GM19023 (cell line): ENCODE results near the gene SERINC5.

Source experiments
- ATAC-seq: cut with Tn5 transposase; IDR thresholded peaks from one replicate; pipeline ENCODE4 v1.9.1; 2021; ENCODE audit warnings: mild to moderate bottlenecking, moderate library complexity; ENCODE audit not compliant: unreplicated experiment

The SERINC5 gene

DNA sequence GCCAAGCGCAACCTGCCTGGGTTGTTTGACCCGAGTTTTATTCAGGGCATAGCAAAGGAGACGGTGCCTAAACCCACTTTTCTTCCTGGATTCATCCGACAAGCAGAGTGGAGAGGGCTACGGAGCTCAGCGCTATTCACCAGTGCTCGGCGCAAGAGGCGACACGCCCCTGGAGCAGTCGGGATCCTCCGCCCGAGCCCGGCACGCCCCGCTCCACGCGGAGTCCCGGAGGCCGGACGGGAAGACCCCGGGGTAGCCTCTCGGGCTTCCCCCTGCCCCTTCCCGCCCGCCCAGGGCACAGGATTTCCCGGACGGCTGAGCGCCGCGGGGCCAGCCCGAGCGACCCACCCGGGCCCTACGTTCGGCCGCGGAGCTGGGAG lies 427 bp downstream of the SERINC5 start:
- peak; percentile 34 for ATAC-seq

DNA sequence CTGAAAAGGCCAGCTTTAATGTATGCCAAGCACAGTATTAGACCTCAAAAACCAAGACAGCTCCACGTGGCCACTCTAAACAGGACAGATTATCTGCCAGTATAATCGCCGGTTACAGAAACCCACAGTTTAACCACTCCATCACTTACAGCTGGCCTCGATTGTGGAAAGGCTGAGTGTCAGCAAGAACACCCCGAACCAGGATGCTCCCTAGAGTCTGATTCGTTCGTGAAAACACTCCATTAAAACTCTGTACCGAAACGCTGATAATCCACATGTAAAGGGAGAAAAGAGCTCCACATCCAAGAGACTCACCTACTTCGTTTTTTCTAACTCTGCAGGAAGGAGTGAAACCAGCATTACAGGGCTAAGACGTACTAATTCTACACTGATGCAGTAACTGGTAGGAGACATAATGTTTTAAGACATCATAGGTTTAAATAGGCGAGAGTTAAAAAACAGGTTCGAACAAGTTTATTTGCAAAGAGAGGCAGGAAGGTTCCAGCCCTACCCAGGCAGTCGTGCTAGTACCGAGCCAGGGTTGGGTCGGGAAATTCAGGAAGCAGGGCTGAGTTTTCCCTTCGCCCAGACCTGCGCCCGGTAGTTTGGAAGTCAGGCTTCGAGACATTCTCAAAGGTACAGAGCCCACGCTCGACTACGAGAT lies 949 bp downstream of the SERINC5 start:
- no peak for ATAC-seq

DNA sequence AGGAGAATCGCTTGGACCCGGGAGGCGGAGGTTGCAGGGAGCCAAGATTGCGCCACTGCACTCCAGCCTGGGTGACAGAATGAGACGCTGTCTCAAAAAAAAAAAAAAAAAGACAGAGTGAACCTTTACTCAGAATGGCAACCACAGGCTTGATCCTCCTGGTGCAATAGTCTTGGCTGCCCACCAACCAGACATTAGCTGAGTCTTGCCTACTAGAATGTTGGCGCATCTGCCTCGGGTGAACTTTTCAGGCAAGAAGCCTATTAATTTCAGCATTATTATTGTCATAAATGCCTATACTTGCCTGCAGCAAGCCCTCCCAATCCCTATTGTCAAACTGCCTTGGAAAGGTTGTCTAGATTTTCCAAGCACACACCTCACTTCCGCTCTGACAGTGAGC lies 4.2 kb downstream of the SERINC5 start:
- ATAC-seq = no peak

DNA sequence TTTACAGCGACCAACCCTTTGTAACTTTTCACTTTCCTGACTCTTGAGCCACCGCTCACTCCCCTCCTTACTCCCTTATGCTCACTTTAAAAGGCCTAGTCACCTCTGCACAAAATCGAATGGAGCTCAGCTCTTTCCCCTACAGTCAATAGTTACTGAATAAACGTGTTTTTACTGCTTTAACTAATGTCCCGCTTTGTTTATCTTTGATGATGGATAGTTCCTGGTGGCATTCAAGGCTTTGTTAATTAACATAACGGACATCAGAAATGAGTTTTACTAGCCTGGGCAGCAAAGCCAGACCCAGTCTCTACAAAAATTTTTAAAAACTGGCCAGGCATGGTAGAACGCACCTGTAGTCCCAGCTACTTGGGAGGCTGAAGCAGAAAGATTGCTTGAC lies 5.0 kb downstream of the SERINC5 start:
- no peak for ATAC-seq

DNA sequence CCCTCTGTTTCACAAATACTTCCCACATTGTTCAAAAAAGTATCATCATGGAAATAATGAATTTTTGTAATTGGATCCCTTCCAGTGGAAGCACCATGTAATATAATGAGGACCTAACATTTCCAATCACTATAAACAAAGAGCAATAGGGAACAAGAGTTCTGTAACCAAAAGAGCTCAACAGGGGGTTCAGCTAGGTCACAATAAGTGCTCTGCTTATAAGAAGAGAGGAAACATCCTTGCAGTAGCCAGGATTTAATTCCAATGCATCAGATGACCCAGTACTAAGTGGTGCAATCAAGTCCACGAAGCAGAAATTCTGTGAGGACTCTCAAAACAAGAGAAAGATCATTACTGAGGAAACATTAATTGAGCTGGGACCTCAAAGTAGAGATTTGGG lies 5.9 kb downstream of the SERINC5 start:
- no peak for ATAC-seq

DNA sequence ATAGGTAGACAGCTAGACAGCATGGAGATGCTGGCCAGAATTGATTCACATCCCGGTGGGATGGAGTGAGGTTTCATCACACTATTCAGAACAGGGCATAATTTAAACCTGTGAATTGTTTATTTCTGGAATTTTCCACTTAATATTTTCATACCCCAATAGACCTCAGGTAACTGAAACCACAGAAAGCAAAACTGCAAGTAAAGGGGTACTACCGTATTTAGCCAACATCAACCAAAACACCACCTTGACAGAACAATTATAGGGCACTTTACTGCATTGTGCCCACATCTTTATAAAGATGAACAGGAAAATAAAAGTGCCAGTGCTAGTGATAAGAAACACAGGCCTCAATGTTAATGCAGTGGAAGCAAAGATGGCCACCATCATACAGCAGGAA lies 7.5 kb downstream of the SERINC5 start:
- no peak for ATAC-seq

DNA sequence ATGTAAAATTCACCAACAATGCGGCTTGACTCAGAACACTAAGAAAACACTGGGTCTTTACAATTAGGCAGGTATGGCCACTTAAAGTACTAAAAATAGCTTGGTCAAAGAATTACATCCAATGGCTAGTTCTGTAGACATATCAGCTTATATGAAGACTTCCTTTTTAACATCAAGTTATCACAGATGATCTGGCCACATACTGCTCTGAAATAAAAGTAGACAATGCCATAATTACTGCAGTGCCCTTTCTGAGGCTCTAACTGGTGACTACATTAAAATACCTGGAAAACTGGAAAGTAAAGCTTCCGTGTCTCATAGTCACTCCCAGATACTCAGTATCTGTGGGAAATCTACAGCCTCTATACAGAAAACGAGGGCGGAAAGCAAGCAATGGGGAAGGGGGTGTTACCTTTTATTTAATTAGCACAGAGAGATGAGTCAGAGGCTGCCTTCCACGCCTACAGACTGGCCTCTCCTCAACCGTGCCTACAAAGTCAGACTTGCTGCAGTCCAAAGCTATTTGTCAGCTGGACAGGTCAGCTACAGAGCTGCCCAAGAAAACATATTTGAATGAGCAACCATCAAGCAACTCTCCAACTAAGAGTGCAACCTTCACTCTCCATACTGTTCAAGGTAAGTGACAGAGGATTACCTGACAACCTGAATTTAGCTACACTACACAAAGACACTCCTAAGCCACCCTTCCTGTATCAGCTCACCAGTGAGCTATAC lies 8.7 kb downstream of the SERINC5 start:
- ATAC-seq = peak; percentile 91

DNA sequence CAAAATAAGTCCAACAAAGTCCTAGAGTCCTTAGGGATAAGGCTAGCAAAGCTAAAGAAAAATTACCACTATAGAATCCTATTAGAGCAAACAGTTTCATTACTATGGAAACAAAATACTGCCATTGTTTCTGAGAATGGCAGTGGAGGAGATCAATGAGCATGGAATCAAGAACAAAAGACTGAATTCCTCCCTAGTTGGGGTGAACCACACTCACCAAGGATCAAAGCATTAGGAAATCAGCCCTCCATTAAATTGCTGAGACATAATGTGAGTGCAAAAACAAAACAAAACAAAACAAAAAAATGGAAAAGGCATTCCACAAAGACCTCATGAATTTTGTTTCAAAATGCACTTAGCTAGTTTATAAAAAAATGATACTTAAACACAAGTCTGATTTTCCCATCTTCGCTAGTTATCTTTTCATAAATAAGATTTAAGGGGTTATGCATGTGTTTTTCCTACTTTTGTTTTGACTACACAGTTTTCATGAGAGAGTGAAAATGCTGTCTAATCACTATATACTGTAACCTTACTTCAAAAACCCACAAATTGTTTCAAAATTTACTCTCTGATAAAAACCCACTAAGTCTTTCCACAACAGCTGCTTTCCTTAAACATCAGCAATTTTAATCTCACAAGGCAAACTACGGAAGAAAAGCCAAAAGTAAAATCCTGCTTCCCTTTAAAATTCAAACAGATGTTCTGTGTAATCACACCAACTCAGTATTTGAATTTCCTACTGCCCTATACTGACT lies 9.7 kb downstream of the SERINC5 start:
- no peak for ATAC-seq

DNA sequence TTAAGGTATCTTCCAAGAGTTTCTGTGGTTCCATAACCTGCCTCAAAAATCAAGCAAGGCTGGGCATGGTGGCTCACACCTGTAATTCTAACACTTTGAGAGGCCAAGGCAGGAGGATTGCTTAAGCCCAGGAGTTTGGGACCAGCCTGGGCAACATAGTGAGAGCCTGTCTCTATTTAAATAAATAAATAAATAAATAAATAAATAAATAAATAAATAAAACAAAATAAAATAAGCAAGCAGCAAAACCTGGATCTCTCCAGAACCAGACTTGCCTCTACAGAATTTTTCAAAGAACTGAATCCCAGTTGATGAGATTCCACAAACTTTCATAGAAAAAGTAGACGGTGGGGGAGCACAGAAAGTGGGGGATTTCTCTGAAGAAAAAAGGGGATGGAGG lies 12.3 kb downstream of the SERINC5 start:
- ATAC-seq = no peak

DNA sequence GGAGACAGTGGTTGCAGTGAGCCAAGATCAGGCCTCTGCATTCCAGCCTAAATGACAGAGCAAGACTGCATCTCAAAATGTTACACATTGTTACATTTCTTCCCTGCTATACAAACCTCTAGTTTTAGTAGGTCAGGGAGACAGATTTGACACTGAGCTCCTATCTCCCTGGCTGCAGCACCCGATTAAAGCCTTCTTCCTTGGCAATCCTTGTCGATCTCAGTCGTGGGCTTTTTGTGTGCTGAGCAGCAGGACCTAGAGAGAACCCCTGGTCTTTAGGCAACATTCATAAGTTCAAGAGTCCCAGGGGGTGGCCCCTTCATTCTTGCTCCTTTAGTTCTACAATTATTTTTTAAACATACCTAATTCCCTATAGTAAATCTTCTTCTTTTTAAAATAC lies 13.0 kb downstream of the SERINC5 start:
- no peak for ATAC-seq

DNA sequence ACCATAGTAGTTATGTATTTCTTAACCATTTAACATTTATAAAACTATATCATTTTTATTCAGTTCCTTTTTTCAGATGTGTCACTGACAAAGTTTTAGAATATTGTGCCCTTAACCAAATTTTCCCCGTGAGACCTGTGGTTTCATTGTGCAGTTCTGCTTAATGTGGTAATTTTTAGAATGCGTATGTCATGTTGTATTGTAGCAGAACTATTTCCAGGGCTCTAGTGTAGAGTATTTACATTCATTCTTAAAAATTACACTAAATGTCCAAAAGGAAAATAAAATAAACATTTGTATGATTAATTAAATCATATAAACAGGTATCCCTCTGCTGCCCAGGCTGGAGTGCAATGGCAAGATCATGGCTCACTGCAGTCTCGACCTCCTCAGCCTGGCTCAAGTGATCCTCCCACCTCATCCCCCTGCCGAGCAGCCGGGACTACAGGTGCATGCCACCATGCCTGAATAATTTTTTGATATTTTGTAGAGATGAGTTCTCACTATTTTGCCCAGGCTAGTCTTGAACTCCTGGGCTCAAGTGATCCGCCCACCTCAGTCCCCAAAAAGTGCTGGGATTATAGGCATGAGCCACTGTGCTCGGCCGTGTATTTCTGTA lies 15.4 kb downstream of the SERINC5 start:
- no peak for ATAC-seq

DNA sequence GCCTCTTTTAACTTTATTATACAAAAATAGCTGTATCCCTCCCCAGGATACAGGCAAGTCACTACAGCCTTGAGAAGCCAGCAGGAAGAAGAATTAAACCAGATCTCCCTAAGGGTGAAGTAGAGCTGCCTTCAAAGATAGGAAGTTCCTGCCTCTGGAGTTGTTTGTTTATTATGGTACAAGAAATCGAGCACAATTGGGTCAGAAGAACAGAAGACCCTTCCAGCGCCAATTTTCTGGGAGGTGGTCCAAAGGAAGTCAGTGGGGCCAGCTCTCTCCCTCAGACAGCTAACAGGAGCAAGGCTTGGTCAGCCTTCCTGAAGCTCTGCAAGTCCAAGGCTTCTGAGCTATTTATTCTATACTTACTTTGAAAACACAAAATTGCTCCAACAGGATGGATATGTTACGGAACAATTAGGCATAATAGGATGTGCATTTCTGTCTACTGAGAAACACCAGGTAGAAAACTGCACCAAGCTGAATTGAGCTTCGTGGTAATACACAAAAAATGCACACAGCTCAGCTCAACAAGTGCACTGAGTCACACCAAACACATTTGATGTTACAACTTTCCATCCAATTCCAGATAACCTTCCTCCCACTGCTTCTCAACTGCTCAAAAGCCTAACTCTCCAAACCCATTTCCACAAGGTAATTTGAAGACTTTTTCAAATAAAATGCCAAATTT lies 16.0 kb downstream of the SERINC5 start:
- no peak for ATAC-seq

DNA sequence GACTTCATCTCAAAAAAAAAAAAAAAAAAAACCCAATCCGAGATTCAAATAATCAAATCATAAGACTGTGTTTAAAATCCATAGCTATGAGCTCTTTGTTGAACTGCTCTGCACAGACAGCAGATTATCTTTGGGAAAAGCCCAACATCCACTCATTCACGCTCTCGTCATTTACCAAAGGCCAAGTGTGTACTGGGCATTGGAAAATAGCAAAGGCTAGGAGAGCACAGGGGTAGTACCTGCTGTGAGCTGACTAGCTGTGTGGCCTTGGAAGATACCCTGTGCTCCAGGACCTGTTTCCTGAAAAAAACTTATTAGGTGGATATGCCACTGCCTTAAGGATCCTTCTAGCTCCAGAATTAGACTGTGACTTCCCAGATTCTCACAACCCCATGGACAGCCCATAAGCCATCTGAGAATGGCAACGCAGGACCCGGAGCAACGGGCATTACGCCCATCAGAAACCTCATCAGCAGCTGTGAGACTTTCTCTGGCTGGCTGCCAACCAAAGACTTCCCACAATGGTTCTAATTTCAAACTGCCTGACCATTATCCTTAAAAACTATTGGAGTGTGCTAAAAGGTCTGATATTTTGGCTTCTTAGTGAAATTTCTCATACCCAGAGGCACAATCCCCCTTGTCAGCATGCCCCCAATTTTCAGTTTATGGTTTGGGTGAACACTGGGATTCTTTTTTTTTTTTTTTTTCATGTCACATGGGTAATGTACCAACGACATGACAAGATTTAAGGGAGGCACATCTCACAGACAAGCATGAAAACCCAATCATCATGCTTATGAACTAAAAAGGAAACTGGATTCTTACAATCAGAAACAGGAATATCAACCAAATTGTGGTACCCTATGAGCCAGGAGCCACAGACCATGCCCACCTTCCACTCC lies 16.8 kb downstream of the SERINC5 start:
- ATAC-seq = no peak

DNA sequence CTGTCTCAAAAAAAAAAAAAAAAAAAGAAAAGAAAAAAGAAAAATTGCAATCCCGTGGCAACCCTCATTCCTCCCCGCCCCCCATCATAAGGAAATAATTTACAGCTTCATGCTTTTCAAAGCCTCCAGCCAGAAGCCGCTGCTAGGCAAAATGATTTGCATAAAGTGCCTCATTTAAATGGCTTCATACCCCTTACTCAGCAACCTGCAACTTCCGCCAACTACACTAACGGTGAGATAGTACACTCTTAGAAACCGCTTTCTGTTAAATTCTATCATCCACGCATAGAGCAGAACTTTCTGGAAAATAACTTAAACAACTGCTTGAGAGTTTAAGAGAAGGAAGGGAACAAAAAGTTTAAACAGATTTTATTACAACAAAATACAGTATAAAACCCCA lies 17.8 kb downstream of the SERINC5 start:
- no peak for ATAC-seq

DNA sequence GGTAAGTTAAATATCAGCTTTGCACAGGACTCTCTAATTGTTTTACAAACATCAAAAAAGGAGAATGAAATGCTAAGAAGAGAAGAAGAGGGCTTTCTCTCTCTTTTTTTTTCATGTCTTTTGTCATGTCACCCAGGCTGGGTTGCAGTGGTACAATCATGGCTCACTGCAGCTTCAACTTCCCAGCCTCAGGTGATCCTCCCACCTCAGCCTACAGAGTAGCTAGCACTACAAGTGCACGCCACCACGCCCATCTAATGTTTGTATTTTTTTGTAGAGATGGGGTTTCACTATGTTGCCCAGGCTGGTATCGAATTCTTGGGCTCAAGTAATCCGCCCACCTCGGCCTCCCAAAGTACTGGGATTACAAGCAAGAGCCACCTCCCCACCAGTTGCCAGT lies 18.6 kb downstream of the SERINC5 start:
- ATAC-seq = no peak

DNA sequence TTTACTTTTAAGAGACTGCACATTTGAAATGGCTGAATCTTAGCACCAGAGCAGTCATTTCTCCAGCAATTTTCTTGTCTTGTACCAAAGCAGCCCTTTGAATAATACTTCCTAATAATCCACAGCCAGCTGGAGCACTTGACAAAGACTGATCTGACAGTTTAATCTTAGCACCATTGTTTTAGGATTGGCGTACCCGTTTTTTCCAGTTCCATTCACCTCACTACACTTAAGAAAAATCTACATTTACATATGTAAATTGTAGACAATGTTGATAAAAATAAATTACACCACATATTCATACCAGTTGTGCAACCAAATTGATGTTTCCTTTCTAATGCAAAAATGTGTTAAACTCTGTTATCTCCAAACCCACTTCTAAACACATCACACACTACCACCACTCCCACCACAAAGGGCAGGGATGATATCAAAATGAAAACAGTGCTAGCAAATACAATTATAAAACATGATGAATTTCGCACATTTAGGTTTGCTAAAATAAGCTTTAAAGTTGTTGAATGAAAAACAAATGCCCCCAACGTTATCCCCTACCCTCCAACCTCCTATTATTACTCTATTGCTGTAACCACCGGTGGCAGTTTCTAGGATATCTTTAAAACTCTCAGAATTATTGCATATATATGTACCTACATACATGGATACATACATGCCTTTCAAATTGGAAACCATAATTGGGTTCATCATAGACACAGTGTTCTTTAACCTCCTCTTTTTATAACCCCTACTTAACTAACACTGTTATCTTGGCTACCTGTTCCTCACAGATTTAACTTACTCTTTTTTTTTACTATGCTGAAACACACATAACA lies 21.5 kb downstream of the SERINC5 start:
- ATAC-seq = no peak

DNA sequence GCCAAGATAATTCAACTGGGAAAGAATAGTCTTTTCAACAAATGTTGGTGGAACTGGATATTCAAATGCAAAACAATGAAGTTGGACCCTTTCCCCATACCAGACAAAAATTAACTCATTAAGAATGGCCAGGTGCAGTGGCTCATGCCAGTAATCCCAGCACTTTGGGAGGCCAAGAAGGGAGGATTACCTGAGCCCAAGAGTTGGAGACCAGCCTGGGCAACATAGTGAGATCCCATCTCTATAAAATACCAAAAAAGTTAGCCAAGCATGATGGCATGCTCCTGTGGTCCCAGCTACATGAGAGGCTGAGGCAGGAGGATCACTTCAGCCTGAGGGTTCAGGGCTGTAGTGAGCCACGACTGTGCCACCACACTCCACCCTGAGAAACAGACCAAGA lies 24.2 kb downstream of the SERINC5 start:
- no peak for ATAC-seq

DNA sequence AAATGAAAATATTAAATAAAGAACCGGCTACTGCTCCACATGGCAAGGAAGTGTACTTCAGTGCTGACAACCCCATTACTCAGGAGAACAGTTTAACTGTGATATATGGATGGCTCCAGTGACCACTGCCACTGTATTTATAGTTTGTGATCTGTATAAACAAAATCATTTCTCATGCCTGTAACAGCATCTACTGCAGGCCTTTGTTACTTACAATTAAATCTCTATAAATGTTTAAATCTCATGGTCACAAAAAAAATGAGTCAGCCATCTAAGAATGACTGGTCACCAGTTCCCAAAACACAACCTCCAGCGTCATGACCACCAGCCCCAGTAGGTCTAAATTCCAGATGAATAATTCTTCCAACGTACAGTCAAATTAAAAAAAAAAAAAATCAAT lies 24.6 kb downstream of the SERINC5 start:
- ATAC-seq = no peak
